SK-N-SH treated with all-trans-retinoic acid at 6 μM for 48 hours (cell line): ENCODE data around the gene RALGPS1.

ENCODE experiments used
- ATAC-seq: fragments of 200-7000 bp; cut with Tn5 transposase; 3 replicates; pipeline ENCODE4 v1.9.1; 2020; ENCODE audit warnings: mild to moderate bottlenecking, moderate library complexity
- ARNTL ChIP-seq: fragments of 450-650 bp; formaldehyde crosslinking; IDR thresholded peaks from 2 replicates; pipeline ENCODE4 v1.5.0; 2020; ENCODE audit warnings: low read depth, mild to moderate bottlenecking, moderate library complexity, borderline replicate concordance
- BACH2 ChIP-seq: fragments of 250-450 bp; sonication (Bioruptor Pico); IDR thresholded peaks from 2 replicates; pipeline ENCODE4 v1.9.0; 2021; ENCODE audit warnings: mild to moderate bottlenecking, borderline replicate concordance
- CSDC2 ChIP-seq: fragments of 250-450 bp; sonication (Bioruptor Pico); IDR thresholded peaks from 2 replicates; pipeline ENCODE4 v1.5.0; 2020; ENCODE audit warnings: mild to moderate bottlenecking, moderate library complexity
- ESRRG ChIP-seq: fragments of 250-450 bp; sonication (Bioruptor Pico); IDR thresholded peaks from 2 replicates; pipeline ENCODE4 v1.6.1; 2021; ENCODE audit warnings: mild to moderate bottlenecking
- GLIS3 ChIP-seq: fragments of 250-450 bp; sonication (Bioruptor Pico); IDR thresholded peaks from 2 replicates; pipeline ENCODE4 v1.5.0; 2020; ENCODE audit warnings: mild to moderate bottlenecking, moderate library complexity
- ISL1 ChIP-seq: fragments of 250-450 bp; sonication (Bioruptor Pico); IDR thresholded peaks from 2 replicates; pipeline ENCODE4 v2.1.2; 2022; ENCODE audit warnings: mild to moderate bottlenecking, moderate library complexity
- OSR1 ChIP-seq: fragments of 250-450 bp; sonication (Bioruptor Pico); IDR thresholded peaks from 2 replicates; pipeline ENCODE4 v1.8.0; 2022; ENCODE audit warnings: moderate library complexity, mild to moderate bottlenecking, inconsistent platforms
- PATZ1 ChIP-seq: fragments of 250-450 bp; sonication (Bioruptor Pico); IDR thresholded peaks from 2 replicates; pipeline ENCODE4 v1.8.0; 2020; ENCODE audit warnings: mild to moderate bottlenecking, moderate library complexity, borderline replicate concordance
- POU6F1 ChIP-seq: fragments of 250-450 bp; sonication (Bioruptor Pico); IDR thresholded peaks from 2 replicates; pipeline ENCODE4 v1.8.0; 2021; ENCODE audit warnings: low read depth, mild to moderate bottlenecking, moderate library complexity, borderline replicate concordance
- PPARA ChIP-seq: fragments of 250-450 bp; sonication (Bioruptor Pico); IDR thresholded peaks from 2 replicates; pipeline ENCODE4 v1.5.0; 2020; ENCODE audit warnings: mild to moderate bottlenecking, borderline replicate concordance
- RARB ChIP-seq: fragments of 250-450 bp; sonication (Bioruptor Pico); IDR thresholded peaks from 2 replicates; pipeline ENCODE4 v1.8.0; 2021; ENCODE audit warnings: mild to moderate bottlenecking, moderate library complexity
- SNAI2 ChIP-seq: fragments of 250-450 bp; sonication (Bioruptor Pico); IDR thresholded peaks from 2 replicates; pipeline ENCODE4 v1.5.0; 2020; ENCODE audit warnings: mild to moderate bottlenecking, moderate library complexity
- TCF4 ChIP-seq: fragments of 250-450 bp; sonication (Bioruptor Pico); IDR thresholded peaks from 2 replicates; pipeline ENCODE4 v1.8.0; 2021; ENCODE audit warnings: mild to moderate bottlenecking, moderate library complexity, borderline replicate concordance
- TOX ChIP-seq: fragments of 250-450 bp; sonication (Bioruptor Pico); IDR thresholded peaks from 2 replicates; pipeline ENCODE4 v1.8.0; 2021; ENCODE audit warnings: mild to moderate bottlenecking, moderate library complexity, borderline replicate concordance
- TSHZ2 ChIP-seq: fragments of 250-450 bp; sonication (Bioruptor Pico); IDR thresholded peaks from 2 replicates; pipeline ENCODE4 v1.5.0; 2020; ENCODE audit warnings: mild to moderate bottlenecking, moderate library complexity
- ZC3H10 ChIP-seq: fragments of 250-450 bp; sonication (Bioruptor Pico); IDR thresholded peaks from 2 replicates; pipeline ENCODE4 v1.5.1; 2021; ENCODE audit warnings: mild to moderate bottlenecking, moderate library complexity
- ZFP3 ChIP-seq: fragments of 250-450 bp; sonication (Bioruptor Pico); IDR thresholded peaks from 2 replicates; pipeline ENCODE4 v1.5.0; 2020; ENCODE audit warnings: mild to moderate bottlenecking, moderate library complexity
- ZFP30 ChIP-seq: fragments of 450-650 bp; formaldehyde crosslinking; IDR thresholded peaks from 2 replicates; pipeline ENCODE4 v1.5.0; 2022; ENCODE audit warnings: mild to moderate bottlenecking, moderate library complexity
- ZNF565 ChIP-seq: fragments of 450-650 bp; formaldehyde crosslinking; conservative IDR thresholded peaks from 2 replicates; pipeline ENCODE4 v1.5.0; 2020; ENCODE audit warnings: low read depth, mild to moderate bottlenecking, moderate library complexity
- ZNF70 ChIP-seq: fragments of 450-650 bp; formaldehyde crosslinking; IDR thresholded peaks from 2 replicates; pipeline ENCODE4 v1.5.0; 2020; ENCODE audit warnings: mild to moderate bottlenecking, moderate library complexity
- ZNF8 ChIP-seq: fragments of 450-650 bp; formaldehyde crosslinking; IDR thresholded peaks from 2 replicates; pipeline ENCODE4 v1.5.0; 2020; ENCODE audit warnings: mild to moderate bottlenecking, moderate library complexity
- TF ChIP-seq, protein P1 (sequence below): fragments of 250-450 bp; sonication (Bioruptor Pico); IDR thresholded peaks from 2 replicates; pipeline ENCODE4 v1.5.1; 2020; ENCODE audit warnings: low read depth, mild to moderate bottlenecking, moderate library complexity

Gene RALGPS1

DNA sequence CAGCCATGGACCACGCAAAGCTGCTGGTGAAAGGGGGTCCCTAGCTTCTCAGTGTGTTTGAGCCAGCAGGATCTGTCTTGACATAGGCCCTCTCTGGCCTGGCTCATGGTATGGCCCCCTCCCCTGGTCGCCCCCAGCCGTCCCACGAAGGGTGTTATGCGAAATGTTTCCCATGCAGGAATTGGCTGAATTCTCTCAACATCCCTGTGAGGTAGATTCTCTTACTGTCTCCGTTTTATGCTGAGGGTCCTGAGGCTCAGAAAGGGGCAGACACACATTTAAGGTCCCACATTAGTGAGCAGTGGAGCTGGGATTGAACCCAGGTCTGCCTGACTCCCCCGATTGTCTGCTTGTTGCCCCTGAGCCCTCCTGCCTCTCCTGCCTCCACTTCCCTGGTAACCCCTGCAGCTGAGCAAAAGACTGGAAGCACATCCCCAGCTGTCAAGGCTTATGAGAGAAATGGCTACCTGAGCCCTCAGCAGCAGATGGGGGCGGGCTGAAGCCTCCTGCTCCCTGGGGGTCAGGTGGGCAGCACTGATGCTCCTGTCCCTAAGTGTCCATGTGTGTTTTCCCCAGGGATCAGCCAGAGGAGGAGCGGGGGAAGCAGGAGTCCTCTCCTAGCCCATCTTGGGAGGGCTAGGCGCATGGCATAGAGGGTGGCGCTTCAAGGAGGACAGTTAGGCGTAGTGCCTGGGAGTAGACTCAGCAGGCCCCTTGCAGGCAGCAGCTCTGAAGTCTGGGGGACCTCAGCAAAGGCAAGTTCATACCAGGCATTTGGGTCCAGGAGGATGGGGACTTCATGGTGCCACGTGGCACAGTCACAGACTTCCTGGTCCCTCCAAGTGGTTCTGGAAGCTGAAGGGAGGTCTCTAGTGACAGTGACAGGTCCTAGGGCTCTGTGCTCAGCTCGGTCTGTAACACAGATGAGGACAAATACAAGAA, 301.0 kb downstream of the RALGPS1 start:
- TF ChIP-seq POU6F1 (no peak), ZC3H10 (CRISPR knock-in tag) (no peak), ESRRG (CRISPR knock-in tag) (no peak), GLIS3 (CRISPR knock-in tag) (no peak), ZNF8 (no peak), CSDC2 (CRISPR knock-in tag) (no peak), ZFP30 (CRISPR knock-in tag) (no peak), ZNF565 (CRISPR knock-in tag) (no peak), PPARA (CRISPR knock-in tag) (no peak), ISL1 (CRISPR knock-in tag) (no peak), OSR1 (CRISPR knock-in tag) (no peak), SNAI2 (CRISPR knock-in tag) (no peak), TOX (CRISPR knock-in tag) (no peak), TCF4 (CRISPR knock-in tag) (no peak), BACH2 (CRISPR knock-in tag) (no peak), ZFP3 (CRISPR knock-in tag) (no peak), TSHZ2 (CRISPR knock-in tag) (no peak)
- ATAC-seq, result no peak

- TF ChIP-seq ZNF70 (CRISPR knock-in tag) (no peak), PATZ1 (CRISPR knock-in tag) (no peak), ESRRG (CRISPR knock-in tag) (no peak), OSR1 (CRISPR knock-in tag) (no peak), ZNF565 (CRISPR knock-in tag) (no peak), TSHZ2 (CRISPR knock-in tag) (no peak), SNAI2 (CRISPR knock-in tag) (no peak), GLIS3 (CRISPR knock-in tag) (no peak), ARNTL (CRISPR knock-in tag) (no peak), POU6F1 (no peak), ISL1 (CRISPR knock-in tag) (no peak), ZC3H10 (CRISPR knock-in tag) (no peak), RARB (CRISPR knock-in tag) (no peak), TOX (CRISPR knock-in tag) (no peak), CSDC2 (CRISPR knock-in tag) (no peak), ZFP3 (CRISPR knock-in tag) (no peak), BACH2 (CRISPR knock-in tag) (no peak), ZFP30 (CRISPR knock-in tag) (no peak)
- TF ChIP-seq, protein P1, sequence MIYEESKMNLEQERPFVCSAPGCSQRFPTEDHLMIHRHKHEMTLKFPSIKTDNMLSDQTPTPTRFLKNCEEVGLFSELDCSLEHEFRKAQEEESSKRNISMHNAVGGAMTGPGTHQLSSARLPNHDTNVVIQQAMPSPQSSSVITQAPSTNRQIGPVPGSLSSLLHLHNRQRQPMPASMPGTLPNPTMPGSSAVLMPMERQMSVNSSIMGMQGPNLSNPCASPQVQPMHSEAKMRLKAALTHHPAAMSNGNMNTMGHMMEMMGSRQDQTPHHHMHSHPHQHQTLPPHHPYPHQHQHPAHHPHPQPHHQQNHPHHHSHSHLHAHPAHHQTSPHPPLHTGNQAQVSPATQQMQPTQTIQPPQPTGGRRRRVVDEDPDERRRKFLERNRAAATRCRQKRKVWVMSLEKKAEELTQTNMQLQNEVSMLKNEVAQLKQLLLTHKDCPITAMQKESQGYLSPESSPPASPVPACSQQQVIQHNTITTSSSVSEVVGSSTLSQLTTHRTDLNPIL (CRISPR knock-in tag), result no peak
- no peak for ATAC-seq
These were observed 301.8 kb downstream of the RALGPS1 start for GRCh38 chr9:127216210-127216887.
